Measurements from ENCODE around the gene GABRB1. TPM values are rescaled to one million over a fixed set of nuclear protein-coding genes. Genes with fewer than 3 reads are reported as not detected.

GABRB1 gene
- total and polyA plus RNA-seq, 2 experiments from 2014 or later: 0.26 to 0.97 TPM

GRCh38 chr4:47217291-47217690 lies 185.9 kb downstream of the GABRB1 start:
- no peaks in the 10 kb centered on the region for H3K9me3 Mint-ChIP-seq
- H3K27ac Mint-ChIP-seq: no peak overlapping the region
- no peaks in the 10 kb centered on the region for H3F3A ChIP-seq (replicated peaks; ENCODE audit: low read depth)
- no peaks in the 10 kb centered on the region for H3K79me2 ChIP-seq (replicated peaks; ENCODE audit: insufficient read depth)
- H3K27me3 Mint-ChIP-seq (ENCODE audit: insufficient read depth, low read depth, poor library complexity): peaks cover 2% of the 10 kb centered on the region
- H3K4me3 ChIP-seq: no peak overlapping the region
- no peaks in the 10 kb centered on the region for H3K36me3 Mint-ChIP-seq (ENCODE audit: low read depth)
- 0 out of 2 replicates have a peak, but pooled peaks cover 6% of the 10 kb centered on the region for H3K9me2 ChIP-seq (ENCODE audit: insufficient read depth)
- H3K27ac ChIP-seq (ENCODE audit: low read depth): no peak overlapping the region
- no peaks in the 10 kb centered on the region for H3K27me3 ChIP-seq (ENCODE audit: insufficient read depth)
- DNase-seq (ENCODE audit: low spot score) (no peak), ATAC-seq (no peak)
- no peak overlapping the region for H3K4me2 ChIP-seq
- H2AFZ ChIP-seq: no peak overlapping the region
- H3K4me3 Mint-ChIP-seq: no peak overlapping the region
- no peaks in the 10 kb centered on the region for H3K4me1 ChIP-seq (ENCODE audit: insufficient read depth)
- TF ChIP-seq STAT1 (IDR thresholded peaks at IDR 0.05; ENCODE audit: unreplicated experiment): no peak
- no peak for TF ChIP-seq ZNF331 (CRISPR knock-in tag; IDR thresholded peaks at IDR 0.05; ENCODE audit: low read depth)
- TF ChIP-seq POLR2AphosphoS5 (IDR thresholded peaks at IDR 0.05; ENCODE audit: low read depth): no peak
- no peak for TF ChIP-seq JUNB (IDR thresholded peaks at IDR 0.05; ENCODE audit: unreplicated experiment)
- TF ChIP-seq ZNF462 (CRISPR knock-in tag; IDR thresholded peaks at IDR 0.05): no peak
- no peak for TF ChIP-seq EZH2 (IDR thresholded peaks at IDR 0.05; ENCODE audit: low read depth, unreplicated experiment)
- TF ChIP-seq ZNF114 (CRISPR knock-in tag; IDR thresholded peaks at IDR 0.05): no peak
- TF ChIP-seq EZH2phosphoT487 (IDR thresholded peaks at IDR 0.05; ENCODE audit: unreplicated experiment): no peak
- no peak for TF ChIP-seq ETS1 (IDR thresholded peaks at IDR 0.05)
- no peak for TF ChIP-seq CREB1 (CRISPR knock-in tag; IDR thresholded peaks at IDR 0.05; ENCODE audit: low read depth)
- H4K20me1 ChIP-seq (replicated peaks; ENCODE audit: insufficient read depth): no peaks in the 10 kb centered on the region
- H3K4me1 Mint-ChIP-seq: no peaks in the 10 kb centered on the region
- H3K36me3 ChIP-seq (ENCODE audit: insufficient read depth): no peaks in the 10 kb centered on the region

Data from GM23338 (cell line).